H1 (cell line): ENCODE results near the gene POLR3E. TPM values are rescaled to one million over a fixed set of nuclear protein-coding genes. Genes with fewer than 3 reads are reported as not detected.

Experiments used
- BRCA1 ChIP-seq: IDR thresholded peaks from 2 replicates; pipeline ENCODE4 v1.6.1; 2012; ENCODE audit warnings: low read depth, low read length, improper control_type of control experiment
- CREB1 ChIP-seq: IDR thresholded peaks from 2 replicates; pipeline ENCODE4 v1.6.1; 2012; ENCODE audit warnings: inconsistent platforms
- POLR2A ChIP-seq, 2 experiments: IDR thresholded peaks; 1 replicate in 1 of 2; 2 replicates in 1 of 2; pipeline ENCODE4 v1.6.1; 2011; ENCODE audit warnings: low read depth in 2 of 2, low read length in 2 of 2, mild to moderate bottlenecking in 2 of 2; ENCODE audit errors: control extremely low read depth in 1 of 2
- YY1 ChIP-seq: IDR thresholded peaks from 2 replicates; pipeline ENCODE4 v1.6.1; 2011; ENCODE audit warnings: low read depth, mild to moderate bottlenecking, low read length
- polyA plus RNA-seq, 7 experiments: library from polyadenylated mRNA; depleted of rRNA in 3 of 7; stranded (reverse) in 5 of 7; unstranded in 2 of 7; fragments of >200 nt in 5 of 7; fragments of 200-250 nt in 2 of 7; gene quantifications; 1 replicate in 5 of 7; 2 replicates in 1 of 7; 4 replicates in 1 of 7; pipeline versions ENCODE4 v1.2.1 to v1.2.3, GENCODE V29; 2011 to 2013; ENCODE audit warnings: missing spikeins in 2 of 7, mixed read lengths in 2 of 7
- total RNA-seq: library from RNA; stranded (reverse); fragmentation: NEBNext Ultra II Directional; extraction: Animal tissue kit (Norgen Biotek cat#: 25700); gene quantifications from 2 replicates; pipeline ENCODE4 v1.2.1, GENCODE V29; 2021

POLR3E gene
- total and polyA plus RNA-seq, 2 of the 8 experiments (the other 6 are each of a cell fraction or from before 2014, with no cell fraction given): 96.5 to 125 TPM

DNA sequence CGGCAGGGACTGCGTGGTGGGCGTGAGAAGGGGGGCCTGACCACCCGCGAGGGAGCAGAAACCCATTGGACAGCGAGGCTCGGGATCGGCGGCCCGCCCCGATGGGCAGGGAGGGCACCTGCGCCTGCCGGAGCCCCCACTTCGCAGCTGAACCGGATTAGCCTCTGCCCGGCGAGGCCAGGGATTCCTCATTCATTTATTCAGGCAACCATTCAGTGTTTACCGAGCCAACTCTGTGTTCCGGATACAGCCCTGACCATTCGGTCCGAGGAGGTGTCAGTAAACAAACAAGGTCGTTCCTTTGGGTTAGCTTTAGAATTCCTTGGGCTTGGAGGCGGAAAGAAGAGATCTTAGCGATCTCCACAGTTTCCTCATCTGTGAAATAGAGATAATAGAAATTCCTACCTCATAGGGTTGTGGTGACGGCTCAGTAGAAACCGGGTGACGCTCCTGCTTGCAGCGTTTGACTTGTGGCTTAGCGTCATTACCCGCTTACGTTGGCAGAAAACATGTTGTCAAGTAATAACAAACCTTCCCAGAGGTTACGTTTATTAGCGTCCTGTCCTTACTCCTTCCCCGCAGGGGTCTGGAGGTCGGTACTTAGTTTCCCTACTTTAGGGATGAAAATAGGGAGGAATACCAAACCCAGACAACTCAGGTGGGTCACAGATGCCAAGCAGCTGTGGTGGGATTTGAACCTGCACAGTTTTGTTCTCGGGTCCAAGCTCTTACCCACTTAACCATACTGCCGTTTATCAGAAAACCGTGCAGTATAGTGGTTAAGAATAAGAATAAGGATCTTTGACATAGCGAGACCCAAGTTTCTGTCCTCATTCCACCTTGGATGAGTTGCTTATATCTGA lies 893 bp downstream of the POLR3E start (continued):
- TF ChIP-seq CREB1: peak; percentile 73
- 0 out of 2 replicates have a peak, but pooled peaks have one; percentile 14 for TF ChIP-seq BRCA1
- TF ChIP-seq YY1: 0 out of 2 replicates have a peak, but pooled peaks have one; percentile 14
- TF ChIP-seq POLR2A (IDR thresholded peaks at IDR 0.05; ENCODE audit: control extremely low read depth in 1 of 2, low read depth in 2 of 2, low read length in 2 of 2): peak in 1 of 2 experiments; percentile 45; a peak in 2 of 3 replicates
